Inflammatory macrophage (primary cell): Measurements from ENCODE around the gene SIM1.
"Not testable (repeated sequence)": the region's sequence is repeated elsewhere in the genome, so short reads cannot be mapped to it uniquely, and the experiment has no call there.

Source experiments
- DNase-seq, 2 donors: peaks; one replicate each; pipeline ENCODE4 v3.0.0-alpha.2; 2020 to 2022

SIM1 gene

DNA sequence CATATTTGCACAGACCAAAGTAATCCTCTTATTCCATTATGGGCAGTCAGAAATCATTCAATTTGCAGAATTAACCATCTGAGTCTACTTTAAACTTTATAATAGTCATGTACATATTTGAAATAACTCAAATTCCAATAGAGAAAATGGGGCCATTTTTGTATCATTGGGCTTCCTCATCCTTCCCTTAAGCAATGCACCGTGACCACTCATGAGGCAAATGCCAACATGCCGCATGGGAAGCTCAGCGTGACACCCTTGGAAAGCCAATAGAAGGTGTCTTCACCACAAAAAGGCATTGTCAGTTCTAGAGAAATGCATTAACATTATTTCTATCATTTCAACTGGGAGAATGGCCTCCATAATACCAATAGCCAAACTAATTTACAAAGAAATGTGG lies 38.5 kb downstream of the SIM1 start:
- DNase-seq: no peak

DNA sequence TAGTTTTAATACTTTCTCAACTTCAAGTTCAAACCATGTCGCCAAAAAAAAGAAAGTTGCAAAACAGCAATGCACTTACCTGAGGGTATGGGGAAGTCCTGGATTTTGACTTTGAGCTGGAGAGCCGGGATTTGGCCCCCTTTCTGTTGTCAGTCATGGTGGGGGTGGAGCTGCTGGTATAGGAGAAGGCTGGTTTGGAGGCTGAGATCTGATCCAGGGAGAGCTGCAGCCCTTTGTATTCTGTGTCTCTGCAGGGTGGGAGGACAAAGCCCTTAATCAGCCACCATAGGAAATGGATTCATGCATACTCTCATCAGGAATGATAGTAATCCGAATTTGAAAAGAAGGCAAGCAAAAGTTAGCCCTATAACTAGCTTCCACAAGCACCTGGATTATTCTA lies 44.0 kb downstream of the SIM1 start:
- no peak for DNase-seq

DNA sequence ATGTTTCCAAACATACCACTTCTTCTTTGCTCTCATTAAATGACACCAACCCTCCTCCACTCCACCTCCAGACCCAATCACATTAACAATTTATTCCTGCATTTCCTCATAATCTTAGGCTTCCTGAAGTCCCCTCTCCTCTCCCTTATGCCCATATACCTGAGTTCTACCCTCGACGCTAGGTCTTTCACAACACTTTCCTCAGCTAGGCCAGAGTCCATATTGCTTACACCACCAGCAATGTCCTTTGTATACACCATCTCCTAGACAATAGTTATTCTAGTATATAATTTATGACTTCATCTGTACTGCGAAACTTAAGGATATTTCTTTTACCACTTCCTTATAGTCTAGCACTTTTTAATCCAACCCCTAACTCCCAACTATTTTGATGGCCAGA lies 47.7 kb downstream of the SIM1 start:
- no peak for DNase-seq

DNA sequence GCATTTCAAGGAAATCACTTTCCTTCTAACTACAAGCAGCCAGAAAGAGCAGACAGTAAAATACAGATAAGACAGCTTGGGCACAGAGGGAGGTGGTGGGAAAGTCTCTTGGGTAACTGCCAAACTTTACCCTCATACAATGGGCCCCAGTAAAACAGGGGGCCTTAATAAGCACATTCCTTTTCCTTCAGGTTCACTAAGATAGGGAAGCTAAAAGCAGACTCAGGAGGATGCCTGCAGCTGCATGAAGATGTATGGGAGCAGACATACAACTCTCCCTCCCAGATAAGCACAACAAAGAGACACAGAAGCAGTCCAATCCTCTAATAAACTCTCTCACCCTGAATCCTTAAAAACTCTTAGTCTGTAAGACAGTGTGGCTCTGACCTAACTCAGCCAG lies 49.0 kb downstream of the SIM1 start:
- DNase-seq: no peak

DNA sequence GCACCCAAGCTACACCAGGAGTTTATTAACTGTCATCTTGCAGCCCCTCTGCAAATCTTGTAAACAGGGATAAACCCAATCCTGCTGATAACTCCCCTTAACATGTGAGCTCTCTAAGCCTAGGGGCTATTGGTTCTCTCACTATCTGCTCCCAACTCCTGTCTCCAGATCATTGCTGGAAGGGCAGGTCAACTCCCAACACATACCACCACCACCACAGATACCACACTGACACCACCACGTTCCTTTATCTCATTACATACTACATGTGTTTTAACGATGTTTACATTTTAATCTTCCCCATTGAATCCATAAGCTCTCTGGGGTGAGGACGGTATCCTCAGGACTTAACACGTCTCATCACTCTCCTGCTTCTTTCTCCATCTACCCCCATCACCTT lies 51.8 kb downstream of the SIM1 start:
- no peak for DNase-seq

DNA sequence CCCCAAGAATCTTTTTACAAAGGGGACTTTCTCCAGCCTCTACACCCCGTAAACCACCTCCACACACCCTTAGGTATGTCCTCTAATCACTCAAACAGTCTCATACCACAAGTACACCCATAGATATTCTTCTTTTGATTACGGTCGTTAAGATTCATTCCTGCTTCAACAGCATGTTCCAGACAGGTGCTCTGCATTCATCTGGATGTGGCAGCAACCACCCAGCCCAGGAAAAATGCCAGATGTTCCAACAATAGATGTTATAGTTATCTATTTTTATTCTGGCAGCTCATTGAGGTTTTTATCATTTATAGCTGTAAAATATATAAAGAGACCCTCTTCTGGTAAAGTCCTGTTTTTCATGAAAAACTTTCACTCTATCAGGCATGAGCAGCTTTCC lies 60.7 kb downstream of the SIM1 start:
- no peak for DNase-seq

DNA sequence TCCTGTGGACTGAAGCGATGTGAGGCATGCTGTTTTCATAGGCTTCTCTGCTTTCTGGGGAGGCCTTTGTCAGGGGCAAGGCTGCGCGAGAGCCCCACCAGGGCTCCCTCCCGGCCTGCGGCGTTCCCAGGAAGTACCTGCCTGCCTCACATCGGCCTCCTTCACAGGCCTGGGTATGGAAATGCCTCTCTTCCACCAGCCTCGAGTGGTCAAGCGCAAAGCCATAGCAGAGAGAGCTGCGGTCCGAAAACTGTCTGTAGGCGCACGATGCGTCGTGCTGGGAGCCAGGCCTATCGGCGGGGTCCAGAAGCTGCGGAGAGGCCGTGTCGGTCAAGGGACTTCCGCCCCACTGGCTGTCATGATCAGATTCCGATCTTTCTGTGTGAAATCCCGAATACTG lies 71.2 kb downstream of the SIM1 start:
- no peak for DNase-seq

DNA sequence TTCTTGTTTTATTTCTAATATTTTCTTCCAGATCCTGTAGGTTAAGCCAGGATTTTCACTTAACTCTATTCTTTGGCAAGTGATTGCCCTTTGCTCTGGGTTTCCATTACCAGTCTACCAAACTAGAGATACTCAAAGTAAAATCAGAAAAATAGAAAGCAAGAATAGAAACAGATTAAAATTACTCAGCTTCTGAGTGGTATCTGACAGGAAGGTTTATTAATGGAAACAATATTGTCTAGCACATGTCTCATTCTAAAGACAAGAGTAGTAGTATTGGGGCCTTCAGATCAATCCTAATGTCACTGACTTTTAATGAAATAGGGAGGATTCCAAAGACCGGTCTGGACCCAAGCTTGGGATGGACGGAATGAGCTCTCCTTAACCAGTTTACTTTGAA lies 72.3 kb downstream of the SIM1 start:
- DNase-seq: no peak

DNA sequence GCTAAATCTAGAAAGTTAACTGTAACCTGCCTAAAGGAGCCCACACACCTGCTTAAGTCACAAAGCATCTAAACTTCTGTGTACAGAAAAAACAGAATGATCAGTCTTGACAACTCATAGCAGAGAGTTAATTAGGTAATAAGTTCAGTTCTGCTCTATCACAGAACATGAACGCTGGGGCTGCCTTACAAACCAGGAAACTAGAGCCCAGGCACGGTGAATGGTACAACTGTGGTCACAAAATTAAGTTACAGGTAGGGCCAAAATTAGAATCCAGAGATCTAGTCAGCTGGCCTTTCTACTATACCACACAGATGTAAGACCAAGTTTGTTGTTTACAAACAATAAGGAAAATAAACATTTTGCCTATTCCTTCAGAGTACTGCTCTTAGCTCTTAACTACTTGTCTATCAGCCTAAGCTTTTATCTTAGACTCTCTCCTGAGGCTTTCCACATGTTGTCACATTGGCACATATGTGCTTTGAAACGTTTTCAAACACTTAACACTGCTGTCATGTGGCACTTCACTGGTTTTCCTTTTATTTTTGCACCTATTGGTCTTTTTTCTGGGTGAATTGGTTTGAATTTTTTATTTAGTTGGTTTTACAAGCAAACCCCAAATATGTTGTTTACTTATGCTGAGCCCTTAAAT lies 75.7 kb downstream of the SIM1 start:
- no peak for DNase-seq

DNA sequence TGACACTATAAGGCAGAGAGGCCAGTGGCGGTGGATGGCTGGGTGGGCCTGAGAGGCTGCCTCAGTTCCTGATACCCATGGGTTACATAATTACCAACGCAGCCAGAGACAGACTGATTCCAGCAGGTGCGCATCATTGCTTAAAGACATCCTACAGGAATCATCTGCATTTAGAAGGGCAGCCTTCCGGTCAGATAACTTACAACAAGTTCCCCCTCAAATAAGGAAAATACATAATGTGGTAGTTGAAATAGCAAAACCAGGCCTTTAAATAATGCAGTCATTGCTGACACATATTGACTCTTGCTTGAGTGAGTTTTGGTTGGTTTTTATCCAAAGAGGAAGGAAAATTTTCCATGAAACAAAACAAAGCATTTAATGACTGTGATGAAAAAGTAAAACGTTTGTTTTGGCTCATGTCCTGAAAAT lies 81.9 kb downstream of the SIM1 start:
- no peak for DNase-seq

DNA sequence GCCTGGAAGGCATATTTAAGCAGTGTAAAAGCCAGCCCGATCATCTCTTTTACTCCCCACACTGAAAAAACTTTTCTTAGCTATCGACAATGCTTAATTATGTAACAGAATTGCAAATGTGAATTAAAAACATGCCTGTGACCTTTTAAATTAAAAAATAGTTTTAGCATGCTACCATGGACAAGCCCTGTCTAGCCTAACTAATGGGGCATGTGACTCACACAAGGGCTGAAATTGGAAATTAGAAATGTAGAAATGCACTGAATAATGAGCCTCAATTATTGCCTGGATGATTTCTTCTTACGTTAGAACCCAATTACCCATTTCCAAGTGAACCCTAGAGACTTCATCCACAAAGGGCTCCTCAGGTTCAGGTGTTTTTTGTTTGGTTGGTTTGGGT lies 82.7 kb downstream of the SIM1 start:
- DNase-seq: no peak

DNA sequence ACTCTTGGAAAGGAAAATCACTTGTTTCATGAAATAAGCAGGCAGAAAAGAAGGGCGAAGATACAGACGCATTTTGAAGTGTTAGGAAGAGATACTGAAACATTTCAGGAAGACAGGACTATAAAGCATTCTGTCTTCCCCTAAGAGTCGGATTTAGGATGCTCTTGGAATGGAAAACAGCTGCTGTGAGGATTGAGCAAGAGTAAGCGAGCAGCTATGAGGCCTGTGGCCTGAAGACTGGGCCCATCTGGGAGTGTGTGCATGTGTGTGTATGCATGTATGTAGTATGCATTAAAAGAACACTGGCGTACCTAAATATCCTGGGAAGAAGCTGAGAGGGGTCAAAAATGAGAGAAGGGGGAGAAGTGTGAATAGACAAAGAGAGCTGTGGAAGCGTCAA lies 83.6 kb downstream of the SIM1 start:
- no peak for DNase-seq

DNA sequence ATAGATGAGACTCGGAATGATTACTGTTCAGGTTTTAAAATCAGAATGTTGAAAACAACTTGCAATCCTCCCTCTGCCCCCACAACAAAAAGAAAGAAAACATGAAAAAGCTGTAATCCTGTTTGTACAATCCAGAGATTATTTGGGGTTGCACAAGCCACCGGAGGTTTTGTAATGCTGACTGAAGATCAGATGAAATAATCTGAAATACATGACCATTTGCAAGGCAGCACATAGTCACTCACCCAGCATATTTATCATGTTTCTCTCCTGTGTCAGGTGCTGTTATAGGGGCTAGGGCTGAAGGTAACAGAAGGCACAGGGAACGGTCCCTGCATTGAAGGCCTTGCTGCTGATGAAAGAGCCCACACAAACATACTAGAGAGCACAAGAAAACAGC lies 85.3 kb downstream of the SIM1 start:
- DNase-seq: no peak

DNA sequence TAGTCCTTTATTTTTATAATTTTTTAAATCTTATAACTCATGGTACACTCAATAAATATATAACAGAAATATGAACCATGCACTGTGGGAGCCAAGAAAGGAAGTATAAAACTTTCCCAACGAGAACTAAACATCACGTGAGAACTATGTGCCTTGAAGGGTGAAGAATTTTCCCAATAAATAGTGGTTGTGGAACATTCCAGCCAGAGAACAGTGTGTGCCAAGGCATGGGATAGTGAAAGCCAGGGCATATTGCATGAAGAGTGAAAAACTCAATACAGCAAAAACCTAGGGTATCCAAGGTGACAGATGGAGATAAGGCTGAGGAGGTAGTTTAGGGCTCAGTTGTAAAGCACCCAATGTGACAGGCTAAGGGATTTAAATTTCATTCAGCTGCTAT lies 86.1 kb downstream of the SIM1 start:
- DNase-seq: no peak

DNA sequence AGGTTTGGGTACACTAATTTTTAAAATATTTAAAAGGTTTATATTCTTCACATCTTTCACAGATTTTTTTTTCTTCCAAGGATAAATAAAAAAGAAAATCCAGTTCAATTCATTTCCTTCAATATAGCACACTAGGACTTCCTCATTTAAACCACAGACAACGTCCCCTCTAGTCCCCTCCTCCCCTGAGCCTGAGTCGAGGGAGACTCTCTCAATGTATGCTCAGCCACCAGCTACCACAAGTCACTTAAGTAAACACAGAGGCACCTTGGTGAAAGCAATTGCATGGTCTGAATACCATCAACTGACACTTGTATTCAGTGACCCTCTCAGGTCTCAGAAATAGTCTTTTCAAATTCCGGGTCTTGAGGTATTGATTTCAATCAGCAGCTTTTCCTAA lies 88.6 kb downstream of the SIM1 start:
- DNase-seq: no peak

DNA sequence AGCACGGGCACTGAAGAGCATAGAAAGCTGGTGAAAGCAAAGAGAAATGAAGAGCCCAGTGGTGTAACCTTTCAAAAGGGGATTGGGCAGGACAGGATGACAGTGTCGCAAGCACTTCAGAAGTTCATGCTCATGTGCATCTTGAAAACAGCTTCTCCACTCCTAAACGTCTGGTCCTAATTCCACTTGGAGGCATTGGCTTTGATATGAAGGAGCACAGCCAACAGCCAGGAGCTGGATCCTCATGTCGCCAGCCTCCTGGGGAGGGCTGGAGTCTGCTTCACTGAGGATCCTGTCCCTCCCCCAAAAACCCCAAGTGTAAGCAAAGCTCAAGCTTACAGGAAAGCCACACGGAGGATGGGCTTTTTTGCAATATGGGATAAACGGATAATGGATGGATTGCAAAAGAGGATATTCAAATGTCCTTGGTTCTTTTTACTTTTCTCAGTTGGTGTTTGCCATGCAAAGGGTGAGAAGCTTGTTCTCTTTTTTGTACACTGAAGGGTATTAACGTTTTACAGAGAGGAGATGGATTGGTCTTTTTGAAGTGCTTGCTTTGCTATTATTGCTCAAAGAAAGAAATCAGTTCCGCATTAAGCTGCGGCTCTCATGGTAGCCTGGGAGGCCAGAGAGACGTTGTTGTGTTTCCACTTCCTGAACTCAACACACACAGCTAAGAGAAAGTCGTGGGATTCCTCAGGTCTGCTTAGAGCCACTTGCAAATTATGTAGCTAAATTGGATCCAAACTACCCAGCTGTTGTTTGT lies 92.2 kb downstream of the SIM1 start:
- no peak for DNase-seq

DNA sequence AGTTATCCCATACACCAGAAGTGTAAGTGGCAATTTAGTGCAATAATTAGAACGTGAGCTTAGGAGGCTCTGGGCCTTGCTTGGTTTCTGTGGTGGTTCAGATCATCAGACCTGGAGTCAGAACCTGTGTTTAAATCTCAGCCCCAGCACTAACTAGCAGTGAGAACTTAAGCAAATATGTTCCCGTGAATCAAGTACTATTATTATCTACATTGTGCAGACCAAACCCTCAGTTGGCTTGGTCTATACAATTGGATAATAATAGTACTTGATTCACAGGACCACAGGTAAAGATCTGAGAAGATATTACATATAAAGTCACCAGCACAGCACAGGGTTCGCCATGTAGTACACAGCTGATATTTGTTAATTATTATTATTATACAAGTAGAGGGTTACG lies 93.1 kb downstream of the SIM1 start:
- DNase-seq: no peak

DNA sequence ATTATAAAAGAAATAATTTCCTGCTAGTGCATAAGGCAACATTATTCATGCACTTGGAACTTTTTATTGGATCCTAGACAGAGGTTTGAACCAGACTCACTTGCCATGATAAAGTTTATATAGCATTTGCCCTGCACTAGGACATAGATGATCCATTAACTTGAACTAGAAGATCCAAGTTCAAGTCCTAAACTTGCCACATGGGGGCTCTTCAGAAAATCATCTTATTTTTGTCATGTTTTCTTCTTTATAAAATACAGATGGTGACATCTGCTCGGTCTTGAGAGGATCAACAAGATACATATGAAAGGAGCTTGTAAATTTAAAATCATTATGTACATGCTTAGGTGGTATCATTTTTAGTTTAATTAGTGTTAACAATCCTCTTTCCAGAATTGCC lies 94.5 kb downstream of the SIM1 start:
- no peak for DNase-seq

DNA sequence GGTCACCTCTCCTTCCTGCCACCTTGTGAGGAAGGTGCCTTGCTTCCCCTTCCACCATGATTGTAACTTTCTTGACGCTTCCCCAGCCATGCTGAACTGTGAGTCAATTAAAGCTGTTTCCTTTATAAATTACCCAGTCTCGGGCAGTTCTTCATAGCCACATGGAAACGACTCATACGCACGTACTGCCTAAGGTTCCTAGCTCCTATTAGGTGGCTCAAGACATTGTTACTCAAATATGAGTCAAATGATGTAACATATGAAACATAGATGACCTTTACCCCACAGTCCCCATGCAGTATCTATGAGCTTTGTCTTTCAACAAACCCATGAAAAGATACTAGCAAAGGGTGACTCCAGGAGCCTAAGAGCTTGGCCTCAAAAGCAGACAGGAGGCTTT lies 98.3 kb downstream of the SIM1 start:
- DNase-seq: peak; percentile 4 to 36

DNA sequence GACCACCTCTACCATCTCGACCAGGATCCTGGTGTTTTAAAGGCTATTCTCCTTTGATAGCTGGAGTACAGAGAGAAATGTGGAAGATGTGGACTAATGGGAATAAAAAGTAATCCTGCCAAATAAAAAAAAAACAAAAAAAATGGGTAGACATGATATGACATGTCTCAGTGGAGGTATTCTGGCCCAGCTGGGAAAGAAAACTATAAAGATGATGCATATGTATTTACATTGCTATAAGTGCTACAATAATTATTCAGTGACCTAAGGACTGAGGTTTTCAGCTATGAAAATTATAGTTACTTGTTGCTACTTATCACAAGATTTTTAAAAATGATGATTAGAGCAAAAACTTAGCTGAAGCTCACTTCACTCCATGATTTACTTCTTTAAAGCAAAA lies 101.1 kb downstream of the SIM1 start:
- no peak for DNase-seq

DNA sequence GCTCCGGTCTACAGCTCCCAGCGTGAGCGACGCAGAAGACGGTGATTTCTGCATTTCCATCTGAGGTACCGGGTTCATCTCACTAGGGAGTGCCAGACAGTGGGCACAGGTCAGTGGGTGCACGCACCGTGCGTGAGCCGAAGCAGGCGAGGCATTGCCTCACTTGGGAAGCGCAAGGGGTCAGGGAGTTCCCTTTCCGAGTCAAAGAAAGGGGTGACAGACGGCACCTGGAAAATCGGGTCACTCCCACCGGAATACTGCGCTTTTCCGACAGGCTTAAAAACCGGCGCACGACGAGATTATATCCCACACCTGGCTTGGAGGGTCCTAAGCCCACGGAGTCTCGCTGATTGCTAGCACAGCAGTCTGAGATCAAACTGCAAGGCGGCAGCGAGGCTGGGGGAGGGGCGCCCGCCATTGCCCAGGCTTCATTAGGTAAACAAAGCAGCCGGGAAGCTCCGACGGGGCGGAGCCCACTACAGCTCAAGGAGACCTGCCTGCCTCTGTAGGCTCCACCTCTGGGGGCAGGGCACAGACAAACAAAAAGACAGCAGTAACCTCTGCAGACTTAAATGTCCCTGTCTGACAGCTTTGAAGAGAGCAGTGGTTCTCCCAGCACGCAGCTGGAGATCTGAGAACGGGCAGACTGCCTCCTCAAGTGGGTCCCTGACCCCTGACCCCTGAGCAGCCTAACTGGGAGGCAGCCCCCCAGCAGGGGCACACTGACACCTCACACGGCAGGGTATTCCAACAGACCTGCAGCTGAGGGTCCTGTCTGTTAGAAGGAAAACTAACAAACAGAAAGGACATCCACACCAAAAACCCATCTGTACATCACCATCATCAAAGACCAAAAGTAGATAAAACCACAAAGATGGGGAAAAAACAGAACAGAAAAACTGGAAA lies 109.7 kb downstream of the SIM1 start:
- not testable (repeated sequence) for DNase-seq

DNA sequence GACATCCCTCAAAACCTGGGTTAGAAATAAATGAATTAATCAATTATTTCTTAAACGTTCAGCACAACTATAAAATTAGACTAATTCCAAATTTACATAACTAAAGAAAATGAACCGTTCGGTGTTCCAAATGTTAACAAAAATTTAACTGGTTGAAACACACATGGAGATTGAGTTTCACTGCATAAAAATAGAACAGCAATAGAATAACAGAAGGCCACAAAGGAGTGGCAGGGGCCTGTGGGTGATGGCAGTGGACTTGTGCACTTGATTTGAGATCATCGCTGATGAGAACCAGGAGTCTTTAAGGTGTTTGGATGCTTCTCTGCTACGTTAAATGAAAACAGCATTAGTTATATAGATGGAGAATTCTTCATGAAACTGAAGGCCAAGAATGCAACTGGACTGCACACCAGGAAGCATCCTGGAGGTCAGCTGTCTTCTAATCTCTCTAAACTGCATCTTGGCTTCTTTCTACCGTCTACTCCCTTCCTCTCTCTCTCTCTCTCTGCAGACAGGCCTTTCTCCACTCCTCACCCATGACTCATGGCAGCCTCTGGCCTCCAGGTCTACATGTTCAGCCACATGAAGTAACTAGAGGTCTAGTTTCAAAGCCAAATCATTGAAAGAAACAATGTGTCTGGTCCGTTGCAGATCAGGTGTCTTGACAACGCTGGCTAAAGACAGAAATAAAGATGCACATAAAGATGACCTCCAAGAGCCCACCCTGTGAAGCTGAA lies 111.3 kb downstream of the SIM1 start:
- DNase-seq: no peak

DNA sequence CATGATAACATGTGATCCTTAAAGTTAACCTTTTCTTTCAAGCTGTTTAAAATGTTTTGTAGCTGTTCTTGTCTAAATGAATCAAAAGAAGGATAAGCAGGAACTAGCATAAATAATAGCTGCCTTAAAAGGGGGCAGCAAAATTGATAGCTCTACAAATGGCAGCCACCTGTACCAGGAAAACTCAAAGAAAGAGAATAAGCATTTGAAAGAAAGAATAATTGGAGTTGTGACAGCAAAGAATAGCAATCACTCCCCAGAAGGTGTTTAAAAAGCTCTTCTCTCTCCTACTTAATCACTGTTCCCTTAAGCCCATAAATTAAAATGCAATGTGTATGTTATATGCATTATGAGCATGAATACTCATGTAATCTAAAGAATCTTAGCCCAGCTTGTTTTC lies 114.6 kb downstream of the SIM1 start:
- DNase-seq: no peak
